ENCODE data around the gene CARMIL1. TPM values are rescaled to one million over a fixed set of nuclear protein-coding genes. Genes with fewer than 3 reads are reported as not detected.

Gene CARMIL1
- total and polyA plus RNA-seq, 10 of the 15 experiments (the other 5 are each of a cell fraction or from before 2014, with no cell fraction given), result 6.4 to 18.1 (median 10.3) TPM

DNA sequence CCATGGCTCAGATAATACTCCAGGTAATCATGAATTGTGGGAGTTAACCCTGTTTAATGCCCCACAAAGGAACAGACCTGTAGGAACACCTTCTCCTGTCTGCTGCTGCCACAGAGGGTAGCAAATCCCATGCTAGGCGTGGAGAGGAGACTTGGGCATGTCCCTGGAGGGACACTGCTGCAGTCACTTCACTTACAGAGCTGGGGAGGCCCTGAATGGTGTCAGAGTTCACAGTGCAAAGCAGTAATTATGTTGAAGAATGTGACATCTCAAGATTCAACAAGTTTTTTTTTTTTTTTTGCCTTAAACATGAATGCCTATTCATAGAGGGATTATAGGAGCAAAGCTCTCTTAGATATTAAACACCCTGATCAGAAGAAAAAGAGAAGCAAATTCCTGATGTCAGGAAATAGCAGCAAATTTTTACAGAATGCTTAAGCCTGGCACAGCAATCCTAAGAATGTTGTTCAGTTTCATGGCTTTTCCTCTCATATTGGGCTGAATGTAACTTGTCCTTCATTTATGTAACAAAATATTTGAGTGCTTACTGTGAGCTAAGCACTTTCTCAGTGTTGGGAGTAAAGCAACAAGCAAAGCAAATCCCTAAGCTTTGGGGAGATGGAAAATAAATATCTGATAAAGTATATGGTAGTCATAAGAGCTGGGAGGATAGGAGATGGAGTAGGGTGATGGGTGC, 45.0 kb downstream of the CARMIL1 start:
- intact Hi-C loops (cut with micrococcal nuclease; ENCODE audit: unreplicated experiment), result no loop called here
- ChIA-PET CTCF (interaction anchor here (0.6 to 2.1 kb wide), 7 partner anchors 10 to 205 kb away, joined by 3 to 6 read pairs (median 3); partner anchors contain the start of gene CARMIL1), POLR2A (interaction anchor here (0.6 to 1.2 kb wide), 4 partner anchors 11 to 18 kb away, joined by 3 to 5 read pairs (median 4); no protein-coding TSS in a partner anchor), SMC1A (ENCODE audit: uncharacterized antibody, unreplicated experiment) (interaction anchor here (1.0 to 3.8 kb wide), 2 partner anchors 10 to 12 kb away, joined by 5 to 17 read pairs; no protein-coding TSS in a partner anchor), RAD21 (ENCODE audit: unreplicated experiment) (interaction anchor here (0.7 to 1.2 kb wide), 4 partner anchors 11 to 166 kb away, joined by 3 to 9 read pairs (median 4); no protein-coding TSS in a partner anchor)
- Histone ChIP-seq H3K4me1 (ENCODE audit: control insufficient read depth, insufficient read depth, low read length) (no peaks in the 10 kb centered on the region), H3K9me3 (replicated peaks; ENCODE audit: control insufficient read depth, insufficient read depth, low read length) (no peaks in the 10 kb centered on the region), H2AFZ (ENCODE audit: control insufficient read depth, low read depth, low read length) (no peak overlapping the region), H4K20me1 (ENCODE audit: control insufficient read depth, insufficient read depth) (no peaks in the 10 kb centered on the region), H3K36me3 (ENCODE audit: control insufficient read depth in 2 of 2, insufficient read depth in 2 of 2, low read length in 1 of 2) (no peaks in the 10 kb centered on the region), H3K27ac (ENCODE audit: control insufficient read depth, insufficient read depth) (no peak overlapping the region), H3K27me3 (replicated peaks in 1 of 2; ENCODE audit: control insufficient read depth in 2 of 2, insufficient read depth in 2 of 2, low read length in 1 of 2) (no peaks in the 10 kb centered on the region), H3K9ac (ENCODE audit: control insufficient read depth, insufficient read depth, low read length) (no peak overlapping the region), H3K79me2 (ENCODE audit: control insufficient read depth, insufficient read depth, low read length) (no peaks in the 10 kb centered on the region), H3K4me3 (no peak overlapping the region), H3K4me2 (ENCODE audit: control insufficient read depth, insufficient read depth) (no peak overlapping the region)
- no TSS peak for BruUV-seq (replicated peaks)
- no peak for FAIRE-seq
- WGBS (ENCODE audit: insufficient coverage, insufficient replicate concordance, low lambda C conversion rate, missing lambda C conversion rate), result 0% methylated on average over 1 of the region's 1 CpG
- in situ Hi-C loops (cut with MboI), result no loop called here
- DNase-seq (ENCODE audit: low read depth, low spot score), result no peak
- ATAC-seq, result no peak
- TF ChIP-seq RCOR1 (conservative IDR thresholded peaks at IDR 0.05; ENCODE audit: low read depth, low read length) (no peak), NRF1 (conservative IDR thresholded peaks at IDR 0.05; ENCODE audit: low read depth, low read length) (no peak), MYB (IDR thresholded peaks at IDR 0.05; ENCODE audit: borderline replicate concordance, low read depth, low read length) (no peak), JUND (IDR thresholded peaks at IDR 0.05; ENCODE audit: low read depth, low read length) (no peak), SP1 (IDR thresholded peaks at IDR 0.05; ENCODE audit: low read depth, low read length) (no peak), SPI1 (IDR thresholded peaks at IDR 0.05; ENCODE audit: borderline replicate concordance, insufficient read depth, low read depth, low read length) (no peak), TCF7 (IDR thresholded peaks at IDR 0.05; ENCODE audit: borderline replicate concordance) (no peak), NKRF (conservative IDR thresholded peaks at IDR 0.05) (no peak), RB1 (IDR thresholded peaks at IDR 0.05; ENCODE audit: borderline replicate concordance) (no peak), ZBTB33 (IDR thresholded peaks at IDR 0.05) (no peak), ZNF622 (IDR thresholded peaks at IDR 0.05) (no peak), BCL3 (IDR thresholded peaks at IDR 0.05; ENCODE audit: borderline replicate concordance, insufficient read depth, low read depth, low read length, poor library complexity, severe bottlenecking) (no peak), ZNF24 (IDR thresholded peaks at IDR 0.05) (no peak), EZH2 (IDR thresholded peaks at IDR 0.05; ENCODE audit: borderline replicate concordance, control insufficient read depth, low read depth, low read length) (no peak), RFX5 (IDR thresholded peaks at IDR 0.05; ENCODE audit: low read depth, low read length) (no peak), TCF3 (IDR thresholded peaks at IDR 0.05; ENCODE audit: borderline replicate concordance, insufficient read depth, low read depth, low read length) (no peak)
- TF ChIP-seq, protein P1, sequence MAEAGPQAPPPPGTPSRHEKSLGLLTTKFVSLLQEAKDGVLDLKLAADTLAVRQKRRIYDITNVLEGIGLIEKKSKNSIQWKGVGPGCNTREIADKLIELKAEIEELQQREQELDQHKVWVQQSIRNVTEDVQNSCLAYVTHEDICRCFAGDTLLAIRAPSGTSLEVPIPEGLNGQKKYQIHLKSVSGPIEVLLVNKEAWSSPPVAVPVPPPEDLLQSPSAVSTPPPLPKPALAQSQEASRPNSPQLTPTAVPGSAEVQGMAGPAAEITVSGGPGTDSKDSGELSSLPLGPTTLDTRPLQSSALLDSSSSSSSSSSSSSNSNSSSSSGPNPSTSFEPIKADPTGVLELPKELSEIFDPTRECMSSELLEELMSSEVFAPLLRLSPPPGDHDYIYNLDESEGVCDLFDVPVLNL (IDR thresholded peaks at IDR 0.05; ENCODE audit: low read depth, low read length), result no peak
